Esophagus squamous epithelium (tissue), 4 donors: ENCODE data around the gene SETDB2.

Experiments
- CTCF ChIP-seq, 6 experiments: fragments of 450-650 bp in 4 of 6; fragments of 200-600 bp in 2 of 6; sonication (generic) in 2 of 6; IDR thresholded peaks; one replicate each; pipeline ENCODE4 v1.5.1; 2016 to 2019; ENCODE audit warnings: antibody characterized with exemption in 6 of 6, mild to moderate bottlenecking in 4 of 6, moderate library complexity in 4 of 6
- POLR2A ChIP-seq, 4 donors: fragments of 450-650 bp; IDR thresholded peaks; one replicate each; pipeline ENCODE4 v1.6.1; 2017; ENCODE audit warnings: antibody characterized with exemption in 4 of 4, mild to moderate bottlenecking in 4 of 4, moderate library complexity in 3 of 4

DNA sequence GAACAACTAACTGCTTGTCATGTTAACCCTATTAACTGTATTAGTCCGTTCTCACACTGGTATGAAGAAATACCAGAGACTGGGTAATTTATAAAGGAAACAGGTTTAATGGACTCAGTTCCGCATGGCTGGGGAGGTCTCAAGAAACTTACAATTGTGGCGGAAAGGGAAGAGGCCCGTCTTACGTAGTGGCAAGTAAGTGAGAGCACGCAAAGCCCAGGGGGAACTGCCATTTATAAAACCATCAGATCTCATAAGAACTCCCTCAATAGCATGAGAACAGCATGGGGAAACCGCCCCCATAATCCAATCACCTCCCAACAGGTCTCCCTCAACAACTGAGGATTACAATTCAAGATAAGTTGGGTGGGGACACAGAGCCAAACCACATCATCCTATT is 86.4 kb downstream of the SETDB2 start:
- TF ChIP-seq CTCF (IDR thresholded peaks at IDR 0.05), result no peak
- no peak for TF ChIP-seq POLR2A (IDR thresholded peaks at IDR 0.05)
